ENCODE data around the gene TNNC1. TPM values are rescaled to one million over a fixed set of nuclear protein-coding genes. Genes with fewer than 3 reads are reported as not detected.

Gene TNNC1
- total RNA-seq, 1 experiment from 2014 or later = 8.3 TPM

DNA sequence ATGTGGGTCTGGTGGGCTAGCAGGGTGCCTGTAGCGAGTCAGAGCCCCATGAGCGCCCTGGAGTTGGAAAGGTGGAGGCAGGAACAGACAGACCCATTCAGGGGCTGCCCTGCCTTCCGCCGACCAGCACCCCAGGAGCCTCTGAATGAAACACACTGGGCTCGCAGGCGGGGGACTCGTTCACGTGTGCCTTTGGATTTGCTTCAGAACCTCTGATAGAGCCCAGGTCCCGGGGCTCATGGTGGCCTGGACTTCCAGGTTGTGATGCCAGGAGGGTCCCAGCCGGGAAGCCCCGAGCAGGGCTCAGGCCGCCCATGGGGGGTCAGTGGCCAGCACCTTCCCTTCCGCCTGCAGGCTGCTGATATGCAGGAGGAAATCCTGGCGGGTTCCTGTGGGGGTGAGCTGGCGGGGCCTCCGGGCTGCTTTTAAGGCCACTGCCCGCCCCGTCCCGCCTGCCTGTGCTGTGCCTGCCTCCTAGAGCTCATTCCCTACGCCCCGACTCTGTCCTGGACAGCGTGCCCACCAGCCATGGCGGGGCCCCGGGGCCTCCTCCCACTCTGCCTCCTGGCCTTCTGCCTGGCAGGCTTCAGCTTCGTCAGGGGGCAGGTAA is 41.1 kb upstream of the TNNC1 start, which contains the start of gene STAB1:
TSS of gene STAB1 (plus strand) at position 453 of the 610 bp plus-strand sequence. CDS start at position 529, 76 bp downstream.
- no peaks in the 10 kb centered on the region for H3K4me1 ChIP-seq (replicated peaks; ENCODE audit: insufficient read depth)
- H3F3A ChIP-seq (ENCODE audit: insufficient read depth, low read depth) = no peaks in the 10 kb centered on the region
- no peak for DNase-seq
- H3K4me2 ChIP-seq = no peak within 1 kb of the TSS
- no peak for TF ChIP-seq EZH2 (IDR thresholded peaks at IDR 0.05; ENCODE audit: low read depth)
- TF ChIP-seq, protein P1, sequence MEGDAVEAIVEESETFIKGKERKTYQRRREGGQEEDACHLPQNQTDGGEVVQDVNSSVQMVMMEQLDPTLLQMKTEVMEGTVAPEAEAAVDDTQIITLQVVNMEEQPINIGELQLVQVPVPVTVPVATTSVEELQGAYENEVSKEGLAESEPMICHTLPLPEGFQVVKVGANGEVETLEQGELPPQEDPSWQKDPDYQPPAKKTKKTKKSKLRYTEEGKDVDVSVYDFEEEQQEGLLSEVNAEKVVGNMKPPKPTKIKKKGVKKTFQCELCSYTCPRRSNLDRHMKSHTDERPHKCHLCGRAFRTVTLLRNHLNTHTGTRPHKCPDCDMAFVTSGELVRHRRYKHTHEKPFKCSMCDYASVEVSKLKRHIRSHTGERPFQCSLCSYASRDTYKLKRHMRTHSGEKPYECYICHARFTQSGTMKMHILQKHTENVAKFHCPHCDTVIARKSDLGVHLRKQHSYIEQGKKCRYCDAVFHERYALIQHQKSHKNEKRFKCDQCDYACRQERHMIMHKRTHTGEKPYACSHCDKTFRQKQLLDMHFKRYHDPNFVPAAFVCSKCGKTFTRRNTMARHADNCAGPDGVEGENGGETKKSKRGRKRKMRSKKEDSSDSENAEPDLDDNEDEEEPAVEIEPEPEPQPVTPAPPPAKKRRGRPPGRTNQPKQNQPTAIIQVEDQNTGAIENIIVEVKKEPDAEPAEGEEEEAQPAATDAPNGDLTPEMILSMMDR (conservative IDR thresholded peaks at IDR 0.05) = no peak
- H3K9me2 ChIP-seq (ENCODE audit: insufficient read depth) = no peaks in the 10 kb centered on the region
- H3K9me3 ChIP-seq (ENCODE audit: insufficient read depth, low read depth) = no peaks in the 10 kb centered on the region
- H3K27ac ChIP-seq = no peak within 1 kb of the TSS
- H3K36me3 ChIP-seq (ENCODE audit: low read depth) = no peaks in the 10 kb centered on the region
- BruUV-seq (replicated peaks) = no TSS peak
- ChIA-PET CTCF (no interaction called here), POLR2A (ENCODE audit: unreplicated experiment) (no interaction called here)
- no peaks in the 10 kb centered on the region for H3K27me3 ChIP-seq (ENCODE audit: insufficient read depth, low read depth)
- intact Hi-C loops (cut with micrococcal nuclease; ENCODE audit: unreplicated experiment) = no loop called here
- H2AFZ ChIP-seq = no peak within 1 kb of the TSS
- H3K79me2 ChIP-seq (ENCODE audit: low read depth) = no peaks in the 10 kb centered on the region
- no peaks in the 10 kb centered on the region for H4K20me1 ChIP-seq (ENCODE audit: insufficient read depth)
- no peak within 1 kb of the TSS for H3K4me3 ChIP-seq

DNA sequence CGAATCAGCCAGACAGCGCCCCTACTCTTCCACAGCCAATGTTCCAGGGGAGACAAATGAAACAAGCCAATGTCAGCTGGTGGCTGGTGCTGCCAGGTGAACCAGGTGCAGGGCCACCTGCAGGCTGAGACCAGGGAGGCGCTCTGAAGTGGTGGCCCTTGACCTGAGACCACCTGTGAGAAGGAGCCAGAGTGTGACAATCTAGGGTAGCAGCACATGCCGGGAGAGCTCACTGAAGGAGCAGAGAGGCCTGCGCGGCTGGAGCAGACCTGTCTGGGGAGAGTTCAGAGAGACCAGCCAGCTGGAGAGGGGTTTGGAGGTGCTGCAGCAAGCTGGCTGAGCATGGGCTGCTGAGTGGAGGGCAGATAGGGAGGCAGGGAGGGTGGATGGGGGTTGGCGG is 40.6 kb upstream of the TNNC1 start:
- no peak overlapping the region for H3K4me3 ChIP-seq
- intact Hi-C loops (cut with micrococcal nuclease; ENCODE audit: unreplicated experiment) = no loop called here
- no peaks in the 10 kb centered on the region for H3K27me3 ChIP-seq (ENCODE audit: insufficient read depth, low read depth)
- no peak for TF ChIP-seq EZH2 (IDR thresholded peaks at IDR 0.05; ENCODE audit: low read depth)
- TF ChIP-seq, protein P1 (conservative IDR thresholded peaks at IDR 0.05) = no peak
- no peaks in the 10 kb centered on the region for H3F3A ChIP-seq (ENCODE audit: insufficient read depth, low read depth)
- ChIA-PET CTCF (no interaction called here), POLR2A (ENCODE audit: unreplicated experiment) (no interaction called here)
- no peaks in the 10 kb centered on the region for H3K4me1 ChIP-seq (replicated peaks; ENCODE audit: insufficient read depth)
- no TSS peak for BruUV-seq (replicated peaks)
- no peaks in the 10 kb centered on the region for H3K9me3 ChIP-seq (ENCODE audit: insufficient read depth, low read depth)
- H3K9me2 ChIP-seq (ENCODE audit: insufficient read depth) = no peaks in the 10 kb centered on the region
- H2AFZ ChIP-seq = no peak overlapping the region
- H3K36me3 ChIP-seq (ENCODE audit: low read depth) = no peaks in the 10 kb centered on the region
- DNase-seq = no peak
- no peaks in the 10 kb centered on the region for H4K20me1 ChIP-seq (ENCODE audit: insufficient read depth)
- H3K27ac ChIP-seq = no peak overlapping the region
- H3K79me2 ChIP-seq (ENCODE audit: low read depth) = no peaks in the 10 kb centered on the region
- H3K4me2 ChIP-seq = no peak overlapping the region

DNA sequence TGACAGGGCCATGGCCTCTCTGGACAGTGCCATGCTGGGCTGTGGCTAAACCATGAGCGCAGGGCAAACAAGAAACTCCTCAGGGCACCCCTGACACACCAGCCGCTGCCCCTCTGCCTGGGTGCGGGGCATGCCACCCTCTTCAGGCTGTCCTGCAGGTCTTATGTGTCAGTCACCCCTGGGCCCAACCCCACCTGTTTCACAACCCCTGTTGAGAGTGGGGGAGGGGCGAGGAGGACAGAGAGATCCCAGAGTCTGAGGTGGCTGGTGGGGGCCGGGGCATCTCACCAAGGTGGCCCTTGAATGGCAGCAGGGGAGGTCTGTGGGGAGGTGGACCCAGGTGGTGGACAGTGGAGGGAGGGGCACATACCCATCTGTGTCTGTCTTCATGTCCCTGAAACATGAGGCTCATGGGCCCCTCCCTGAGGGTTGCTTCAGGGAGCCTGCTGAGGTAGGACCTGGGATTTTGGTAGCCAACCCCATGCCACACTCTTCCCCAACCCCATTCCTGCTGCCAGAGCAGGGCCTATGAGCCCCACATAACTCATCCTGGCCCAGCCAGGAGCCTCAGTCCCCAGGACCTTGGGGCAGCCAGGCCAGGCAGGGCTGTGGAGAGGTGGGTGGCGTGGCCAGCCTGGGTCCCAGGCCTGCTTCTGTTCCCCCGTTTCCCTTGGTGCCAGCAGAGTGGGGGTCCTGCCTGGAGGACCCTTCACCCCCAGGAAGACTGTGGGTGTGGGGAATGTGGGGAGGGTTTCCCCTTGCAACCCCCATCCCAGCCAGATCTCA is 39.6 kb upstream of the TNNC1 start:
- H4K20me1 ChIP-seq (ENCODE audit: insufficient read depth) = no peaks in the 10 kb centered on the region
- H3K9me2 ChIP-seq (ENCODE audit: insufficient read depth) = no peaks in the 10 kb centered on the region
- no peaks in the 10 kb centered on the region for H3K27me3 ChIP-seq (ENCODE audit: insufficient read depth, low read depth)
- no peaks in the 10 kb centered on the region for H3K4me1 ChIP-seq (replicated peaks; ENCODE audit: insufficient read depth)
- TF ChIP-seq, protein P1 (conservative IDR thresholded peaks at IDR 0.05) = no peak
- no peak for TF ChIP-seq EZH2 (IDR thresholded peaks at IDR 0.05; ENCODE audit: low read depth)
- no peaks in the 10 kb centered on the region for H3F3A ChIP-seq (ENCODE audit: insufficient read depth, low read depth)
- H2AFZ ChIP-seq = no peak overlapping the region
- no peak for DNase-seq
- H3K4me2 ChIP-seq = no peak overlapping the region
- ChIA-PET POLR2A (ENCODE audit: unreplicated experiment) (no interaction called here), CTCF (no interaction called here)
- H3K27ac ChIP-seq = no peak overlapping the region
- no peaks in the 10 kb centered on the region for H3K79me2 ChIP-seq (ENCODE audit: low read depth)
- H3K9me3 ChIP-seq (ENCODE audit: insufficient read depth, low read depth) = no peaks in the 10 kb centered on the region
- BruUV-seq (replicated peaks) = no TSS peak
- intact Hi-C loops (cut with micrococcal nuclease; ENCODE audit: unreplicated experiment) = no loop called here
- H3K4me3 ChIP-seq = no peak overlapping the region
- H3K36me3 ChIP-seq (ENCODE audit: low read depth) = no peaks in the 10 kb centered on the region

Measured in PC-9 (cell line).